Vagina (tissue), 2 donors: Measurements from ENCODE around the gene IQGAP3.

ENCODE experiments used
- POLR2A ChIP-seq, 2 donors: fragments of 450-650 bp; IDR thresholded peaks; one replicate each; pipeline ENCODE4 v1.6.1; 2017; ENCODE audit warnings: antibody characterized with exemption in 2 of 2, mild to moderate bottlenecking in 2 of 2, moderate library complexity in 2 of 2
- POLR2AphosphoS5 ChIP-seq, 2 donors: sonication (generic); formaldehyde crosslinking; IDR thresholded peaks; one replicate each; pipeline ENCODE4 v1.9.0; 2017; ENCODE audit warnings: antibody characterized with exemption in 2 of 2, mild to moderate bottlenecking in 2 of 2, low read depth in 1 of 2; ENCODE audit not compliant: insufficient read depth in 1 of 2
- TF ChIP-seq, protein P1 (sequence below), 3 experiments: fragments of 450-650 bp in 2 of 3; fragments of 200-600 bp in 1 of 3; sonication (generic) in 1 of 3; IDR thresholded peaks; one replicate each; pipeline ENCODE4 v1.5.1; 2017 to 2019; ENCODE audit warnings: antibody characterized with exemption in 3 of 3, mild to moderate bottlenecking in 2 of 3, moderate library complexity in 2 of 3

GRCh38 chr1:156530006-156530405 lies 42.4 kb downstream of the IQGAP3 start:
- TF ChIP-seq POLR2A (IDR thresholded peaks at IDR 0.05) (no peak), POLR2AphosphoS5 (IDR thresholded peaks at IDR 0.05; ENCODE audit: insufficient read depth in 1 of 2, low read depth in 1 of 2) (no peak)
- TF ChIP-seq, protein P1, sequence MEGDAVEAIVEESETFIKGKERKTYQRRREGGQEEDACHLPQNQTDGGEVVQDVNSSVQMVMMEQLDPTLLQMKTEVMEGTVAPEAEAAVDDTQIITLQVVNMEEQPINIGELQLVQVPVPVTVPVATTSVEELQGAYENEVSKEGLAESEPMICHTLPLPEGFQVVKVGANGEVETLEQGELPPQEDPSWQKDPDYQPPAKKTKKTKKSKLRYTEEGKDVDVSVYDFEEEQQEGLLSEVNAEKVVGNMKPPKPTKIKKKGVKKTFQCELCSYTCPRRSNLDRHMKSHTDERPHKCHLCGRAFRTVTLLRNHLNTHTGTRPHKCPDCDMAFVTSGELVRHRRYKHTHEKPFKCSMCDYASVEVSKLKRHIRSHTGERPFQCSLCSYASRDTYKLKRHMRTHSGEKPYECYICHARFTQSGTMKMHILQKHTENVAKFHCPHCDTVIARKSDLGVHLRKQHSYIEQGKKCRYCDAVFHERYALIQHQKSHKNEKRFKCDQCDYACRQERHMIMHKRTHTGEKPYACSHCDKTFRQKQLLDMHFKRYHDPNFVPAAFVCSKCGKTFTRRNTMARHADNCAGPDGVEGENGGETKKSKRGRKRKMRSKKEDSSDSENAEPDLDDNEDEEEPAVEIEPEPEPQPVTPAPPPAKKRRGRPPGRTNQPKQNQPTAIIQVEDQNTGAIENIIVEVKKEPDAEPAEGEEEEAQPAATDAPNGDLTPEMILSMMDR (IDR thresholded peaks at IDR 0.05), result no peak
